K562 (cell line): ENCODE data around the gene TAF1D. TPM values are rescaled to one million over a fixed set of nuclear protein-coding genes. Genes with fewer than 3 reads are reported as not detected.

ENCODE experiments used
- ATAC-seq: fragments of 200-7000 bp; cut with Tn5 transposase; 3 replicates; pipeline ENCODE4 v1.9.1; 2020; ENCODE audit warnings: moderate library complexity
- BruUV-seq: library from RNA; stranded (reverse); fragments of 400-500 nt; replicated peaks from 2 replicates; lab custom pipeline; 2021; lab: Mats Ljungman, UMichigan
- CTCF ChIA-PET: fragments of 300-600 bp; formaldehyde crosslinking; extraction: SDS; loops from one replicate; lab custom pipeline; 2021; ENCODE audit warnings: low intra/inter-chr PET ratio; lab: Yijun Ruan, JAX
- POLR2A ChIA-PET: fragments of 300-600, 350-650 bp; sonication (Branson Sonifier 250); formaldehyde crosslinking; extraction: SDS; loops from one replicate; lab custom pipeline; 2021; ENCODE audit warnings: antibody characterized with exemption, inconsistent platforms; lab: Yijun Ruan, JAX
- DNase-seq, 4 experiments: peaks; one replicate each; pipeline versions ENCODE4 v3.0.0 to v3.0.0-alpha.2; 2011 to 2018; ENCODE audit warnings: low spot score in 3 of 4, mixed read lengths in 3 of 4; ENCODE audit errors: extremely low read depth in 1 of 4
- FAIRE-seq: peaks from 2 replicates; lab custom pipeline; 2011; peaks lifted over from hg19 to GRCh38; lab: Jason Lieb, UNC
- H2AFZ ChIP-seq: 2 replicates; pipeline ENCODE4 v1.6.0; 2011; ENCODE audit warnings: low read depth, low read length, control low read depth, inconsistent platforms
- H3K27ac ChIP-seq: fragments of 200-600 bp; 3 replicates; pipeline ENCODE4 v1.8.0; 2011; ENCODE audit warnings: low read depth, mild to moderate bottlenecking, control low read depth, inconsistent platforms, low read length, moderate library complexity, mixed read lengths; ENCODE audit errors: extremely low read depth
- H3K27me3 ChIP-seq, 2 experiments: fragments of 300-600 bp in 1 of 2; 2 replicates in 1 of 2; 3 replicates in 1 of 2; pipeline versions ENCODE4 v1.6.0 to v1.8.0; 2011; ENCODE audit warnings: inconsistent platforms in 2 of 2, low read length in 2 of 2, mild to moderate bottlenecking in 1 of 2, mixed read lengths in 1 of 2, moderate library complexity in 1 of 2; ENCODE audit not compliant: control insufficient read depth in 2 of 2, insufficient read depth in 2 of 2
- H3K36me3 ChIP-seq: fragments of 300-600 bp; 3 replicates; pipeline ENCODE4 v1.8.0; 2011; ENCODE audit warnings: mild to moderate bottlenecking, low read length, inconsistent platforms; ENCODE audit not compliant: control insufficient read depth, insufficient read depth
- H3K4me1 ChIP-seq, 2 experiments: fragments of 200-600 bp in 1 of 2; replicated peaks in 1 of 2; 2 replicates in 1 of 2; 3 replicates in 1 of 2; pipeline versions ENCODE4 v1.5.1 to v1.8.0; 2011; ENCODE audit warnings: inconsistent platforms in 2 of 2, low read length in 2 of 2, mild to moderate bottlenecking in 1 of 2, mixed read lengths in 1 of 2, moderate library complexity in 1 of 2; ENCODE audit not compliant: control insufficient read depth in 2 of 2, insufficient read depth in 2 of 2
- H3K4me2 ChIP-seq: 2 replicates; pipeline ENCODE4 v1.6.1; 2011; ENCODE audit warnings: low read length, control low read depth, inconsistent platforms, mixed read lengths; ENCODE audit not compliant: insufficient read depth
- H3K4me3 ChIP-seq: fragments of 200-600 bp; sonication (generic), shearing (Covaris generic); 2 replicates; pipeline ENCODE4 v1.5.1; 2016; ENCODE audit warnings: control low read depth, inconsistent platforms
- H3K79me2 ChIP-seq: fragments of 200-600 bp; 3 replicates; pipeline ENCODE4 v1.8.0; 2011; ENCODE audit warnings: low read length, inconsistent platforms; ENCODE audit not compliant: control insufficient read depth, insufficient read depth
- H3K9ac ChIP-seq, 2 experiments: 2 replicates each; pipeline versions ENCODE4 v1.6.0 to v1.6.1; 2011; ENCODE audit warnings: low read depth in 2 of 2, low read length in 2 of 2, control low read depth in 1 of 2, inconsistent platforms in 1 of 2, mild to moderate bottlenecking in 1 of 2, mixed read lengths in 1 of 2; ENCODE audit not compliant: insufficient read depth in 1 of 2
- H3K9me1 ChIP-seq: one replicate; pipeline ENCODE4 v1.6.0; 2011; ENCODE audit warnings: inconsistent platforms, mild to moderate bottlenecking, low read length, moderate library complexity; ENCODE audit not compliant: control insufficient read depth, insufficient read depth
- H3K9me3 ChIP-seq: replicated peaks from 2 replicates; pipeline ENCODE4 v1.5.1; 2011; ENCODE audit warnings: low read depth, low read length, inconsistent platforms; ENCODE audit not compliant: control insufficient read depth, insufficient read depth
- H4K20me1 ChIP-seq: replicated peaks from 2 replicates; pipeline ENCODE4 v1.6.1; 2011; ENCODE audit warnings: low read length, inconsistent platforms, mixed read lengths; ENCODE audit not compliant: control insufficient read depth, insufficient read depth
- ETV6 ChIP-seq, 3 experiments: fragments of 150-350 bp in 1 of 3; sonication (generic) in 1 of 3; formaldehyde crosslinking in 1 of 3; IDR thresholded peaks; 2 replicates each; pipeline versions ENCODE4 v1.6.1 to v1.8.0; 2014 to 2022; ENCODE audit warnings: borderline replicate concordance in 2 of 3, low read depth in 2 of 3, antibody characterized with exemption in 1 of 3, low read length in 1 of 3, mild to moderate bottlenecking in 1 of 3, missing genetic modification reagents in 1 of 3
- EWSR1 ChIP-seq: fragments of 450-650 bp; IDR thresholded peaks from 2 replicates; pipeline ENCODE4 v1.6.1; 2018; ENCODE audit warnings: borderline replicate concordance, mild to moderate bottlenecking, low read depth, moderate library complexity; ENCODE audit not compliant: partially characterized antibody
- FUS ChIP-seq: fragments of 200-400 bp; formaldehyde crosslinking; optimal IDR thresholded peaks from 2 replicates; pipeline ENCODE3; 2017; ENCODE audit warnings: low read depth, low read length
- GABPA ChIP-seq: fragments of 200-800 bp; sonication (Bioruptor generic); conservative IDR thresholded peaks from 2 replicates; pipeline ENCODE4 v1.6.1; 2016; ENCODE audit warnings: low read depth, missing genetic modification characterization, missing compliant biosample characterization
- MCM3 ChIP-seq: fragments of 450-650 bp; IDR thresholded peaks from 2 replicates; pipeline ENCODE4 v1.6.1; 2016
- MTA3 ChIP-seq: fragments of 450-650 bp; formaldehyde crosslinking; IDR thresholded peaks from 2 replicates; pipeline ENCODE4 v1.6.1; 2017; ENCODE audit warnings: mild to moderate bottlenecking, borderline replicate concordance
- U2AF2 ChIP-seq: fragments of 200-400 bp; formaldehyde crosslinking; optimal IDR thresholded peaks from 2 replicates; pipeline ENCODE3; 2017; ENCODE audit warnings: low read depth, mild to moderate bottlenecking, low read length
- ZBTB7A ChIP-seq: IDR thresholded peaks from 2 replicates; pipeline ENCODE4 v1.6.1; 2011; ENCODE audit warnings: low read depth, mild to moderate bottlenecking, low read length, moderate library complexity, borderline replicate concordance; ENCODE audit not compliant: control insufficient read depth
- ZC3H11A ChIP-seq: IDR thresholded peaks from 2 replicates; pipeline ENCODE4 v1.6.1; 2012; ENCODE audit warnings: low read depth, low read length, improper control_type of control experiment
- ZEB2 ChIP-seq: fragments of 450-650 bp; IDR thresholded peaks from 2 replicates; pipeline ENCODE4 v1.6.1; 2016
- ZNF586 ChIP-seq: fragments of 450-650 bp; formaldehyde crosslinking; conservative IDR thresholded peaks from 2 replicates; pipeline ENCODE4 v1.4.0; 2020; ENCODE audit warnings: mild to moderate bottlenecking, moderate library complexity
- ZNF644 ChIP-seq: fragments of 200-800 bp; sonication (Bioruptor generic); IDR thresholded peaks from 2 replicates; pipeline ENCODE4 v1.6.1; 2016; ENCODE audit warnings: low read depth, missing genetic modification characterization, missing compliant biosample characterization
- ZNF77 ChIP-seq: fragments of 250-450 bp; sonication (Bioruptor Pico); IDR thresholded peaks from 2 replicates; pipeline ENCODE4 v1.5.0; 2020
- WGBS: fragments of 100-300 bp; shearing (Covaris generic); methylation state at CpG from one replicate; pipeline ENCODE4 v1.1.6; 2016; ENCODE audit warnings: low coverage, mixed read lengths; ENCODE audit not compliant: insufficient coverage; ENCODE audit errors: missing lambda C conversion rate; 5-methylcytosine and 5-hydroxymethylcytosine counted together
- in situ Hi-C: fragments of 300-500 bp; cut with MboI; formaldehyde crosslinking; loops from 4 replicates; pipeline ENCODE4 v1.15.0; 2018; ENCODE audit warnings: inconsistent platforms, mixed read lengths
- intact Hi-C: fragments of 100-400 bp; cut with micrococcal nuclease; formaldehyde crosslinking; loops from 2 replicates; pipeline ENCODE4 v1.14.2; 2022
- polyA plus RNA-seq, 8 experiments: library from polyadenylated mRNA; depleted of rRNA in 4 of 8; stranded (reverse) in 5 of 8; unstranded in 3 of 8; fragments of >200 nt; fragmentation: Nextera tagmentation in 2 of 8; fragmentation: Illumina TruSeq in 1 of 8; extraction: Ambion mirVana in 2 of 8; extraction: Trizol in 1 of 8; gene quantifications; 2 replicates each; pipeline versions ENCODE4 v1.2.1 to v1.2.3, GENCODE V29; 2011 to 2014; ENCODE audit warnings: inconsistent platforms in 1 of 8, missing spikeins in 1 of 8
- total RNA-seq, 7 experiments: library from RNA; depleted of rRNA in 6 of 7; stranded (reverse); fragments of >200 nt in 6 of 7; fragmentation: Illumina TruSeq in 2 of 7; extraction: Trizol in 2 of 7; gene quantifications; 2 replicates each; pipeline versions ENCODE4 v1.2.1 to v1.2.3, GENCODE V29; 2011 to 2021; ENCODE audit warnings: low replicate concordance in 1 of 7
- TF ChIP-seq, protein P1 (sequence below): fragments of 250-450 bp; sonication (Bioruptor Pico); IDR thresholded peaks from 2 replicates; pipeline ENCODE4 v1.5.0; 2021
- TF ChIP-seq, protein P2 (sequence below): IDR thresholded peaks from 3 replicates; pipeline ENCODE4 v1.6.1; 2011; ENCODE audit warnings: borderline replicate concordance, mild to moderate bottlenecking, moderate library complexity; ENCODE audit not compliant: insufficient read length; ENCODE audit errors: extremely low read depth
- TF ChIP-seq, protein P3 (sequence below): fragments of 200-800 bp; sonication (Bioruptor generic); IDR thresholded peaks from 2 replicates; pipeline ENCODE4 v1.6.1; 2017; ENCODE audit warnings: missing genetic modification characterization, missing compliant biosample characterization
- TF ChIP-seq, protein P4 (sequence below): conservative IDR thresholded peaks from 2 replicates; pipeline ENCODE4 v1.6.1; 2011; ENCODE audit warnings: low read depth, mild to moderate bottlenecking, low read length; ENCODE audit not compliant: control insufficient read depth

Gene TAF1D
- total and polyA plus RNA-seq, 9 of the 15 experiments (the other 6 are each of a cell fraction or from before 2014, with no cell fraction given), result 122 to 347 (median 250) TPM

DNA sequence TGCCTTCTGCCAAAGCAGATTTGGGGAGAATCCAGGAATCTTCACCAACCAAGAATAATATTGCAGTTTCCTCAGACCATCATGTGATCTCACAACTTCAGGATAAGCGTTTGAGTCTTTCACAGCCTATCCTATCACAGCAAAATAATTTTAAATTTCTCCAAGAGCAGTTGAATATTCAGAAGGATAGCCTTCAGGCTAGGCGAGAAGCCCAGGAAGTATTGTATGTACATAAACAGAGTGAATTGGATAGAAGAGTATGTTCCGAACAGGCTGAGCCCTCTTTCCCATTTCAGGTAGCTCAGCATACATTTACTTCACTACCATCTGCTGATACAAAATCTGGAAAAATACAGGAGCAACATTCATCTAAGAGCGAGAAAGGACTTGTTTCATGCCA, 43.7 kb downstream of the TAF1D start:
- FAIRE-seq (no peak), DNase-seq (no peak), ATAC-seq (no peak)
- Histone ChIP-seq H3K4me3 (no peak overlapping the region), H3K9me1 (no peaks in the 10 kb centered on the region), H3K27me3 (no peaks in the 10 kb centered on the region), H3K79me2 (0 out of 3 replicates have a peak, but pooled peaks cover 3% of the 10 kb centered on the region), H3K9me3 (no peaks in the 10 kb centered on the region), H3K36me3 (peaks cover 93% of the 10 kb centered on the region), H3K27ac (no peak overlapping the region), H2AFZ (no peak overlapping the region), H3K4me2 (no peak overlapping the region), H3K4me1 (no peaks in the 10 kb centered on the region), H4K20me1 (no peaks in the 10 kb centered on the region), H3K9ac (no peak overlapping the region)
- TSS peak; percentile 2 for BruUV-seq
- in situ Hi-C loops (no loop called here), intact Hi-C loops (no loop called here)
- CTCF ChIA-PET, result no interaction called here
- POLR2A ChIA-PET, result interaction anchor here (1.1 to 1.5 kb wide), 2 partner anchors 10 to 16 kb away, joined by 3 read pairs; no protein-coding TSS in a partner anchor
- WGBS, result 85% methylated on average over 4 of the region's 4 CpGs
- TF ChIP-seq ZBTB7A, result no peak
- TF ChIP-seq GABPA, result no peak
- no peak for TF ChIP-seq ZNF644 (tag)
- TF ChIP-seq ZC3H11A, result no peak
- TF ChIP-seq, protein P1, sequence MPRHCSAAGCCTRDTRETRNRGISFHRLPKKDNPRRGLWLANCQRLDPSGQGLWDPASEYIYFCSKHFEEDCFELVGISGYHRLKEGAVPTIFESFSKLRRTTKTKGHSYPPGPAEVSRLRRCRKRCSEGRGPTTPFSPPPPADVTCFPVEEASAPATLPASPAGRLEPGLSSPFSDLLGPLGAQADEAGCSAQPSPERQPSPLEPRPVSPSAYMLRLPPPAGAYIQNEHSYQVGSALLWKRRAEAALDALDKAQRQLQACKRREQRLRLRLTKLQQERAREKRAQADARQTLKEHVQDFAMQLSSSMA (CRISPR knock-in tag), result no peak
- TF ChIP-seq, protein P2, sequence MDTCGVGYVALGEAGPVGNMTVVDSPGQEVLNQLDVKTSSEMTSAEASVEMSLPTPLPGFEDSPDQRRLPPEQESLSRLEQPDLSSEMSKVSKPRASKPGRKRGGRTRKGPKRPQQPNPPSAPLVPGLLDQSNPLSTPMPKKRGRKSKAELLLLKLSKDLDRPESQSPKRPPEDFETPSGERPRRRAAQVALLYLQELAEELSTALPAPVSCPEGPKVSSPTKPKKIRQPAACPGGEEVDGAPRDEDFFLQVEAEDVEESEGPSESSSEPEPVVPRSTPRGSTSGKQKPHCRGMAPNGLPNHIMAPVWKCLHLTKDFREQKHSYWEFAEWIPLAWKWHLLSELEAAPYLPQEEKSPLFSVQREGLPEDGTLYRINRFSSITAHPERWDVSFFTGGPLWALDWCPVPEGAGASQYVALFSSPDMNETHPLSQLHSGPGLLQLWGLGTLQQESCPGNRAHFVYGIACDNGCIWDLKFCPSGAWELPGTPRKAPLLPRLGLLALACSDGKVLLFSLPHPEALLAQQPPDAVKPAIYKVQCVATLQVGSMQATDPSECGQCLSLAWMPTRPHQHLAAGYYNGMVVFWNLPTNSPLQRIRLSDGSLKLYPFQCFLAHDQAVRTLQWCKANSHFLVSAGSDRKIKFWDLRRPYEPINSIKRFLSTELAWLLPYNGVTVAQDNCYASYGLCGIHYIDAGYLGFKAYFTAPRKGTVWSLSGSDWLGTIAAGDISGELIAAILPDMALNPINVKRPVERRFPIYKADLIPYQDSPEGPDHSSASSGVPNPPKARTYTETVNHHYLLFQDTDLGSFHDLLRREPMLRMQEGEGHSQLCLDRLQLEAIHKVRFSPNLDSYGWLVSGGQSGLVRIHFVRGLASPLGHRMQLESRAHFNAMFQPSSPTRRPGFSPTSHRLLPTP, result no peak
- TF ChIP-seq FUS, result no peak
- no peak for TF ChIP-seq U2AF2
- TF ChIP-seq MTA3, result no peak
- no peak for TF ChIP-seq ZEB2
- no peak for TF ChIP-seq ZNF77 (CRISPR knock-in tag)
- no peak for TF ChIP-seq ETV6 (IDR thresholded peaks at IDR 0.05; ENCODE audit: borderline replicate concordance in 1 of 2, low read depth in 2 of 2, low read length in 1 of 2)
- no peak for TF ChIP-seq ETV6 (CRISPR knock-in tag; IDR thresholded peaks at IDR 0.05; ENCODE audit: borderline replicate concordance)
- no peak for TF ChIP-seq ZNF586 (CRISPR knock-in tag)
- TF ChIP-seq, protein P3, sequence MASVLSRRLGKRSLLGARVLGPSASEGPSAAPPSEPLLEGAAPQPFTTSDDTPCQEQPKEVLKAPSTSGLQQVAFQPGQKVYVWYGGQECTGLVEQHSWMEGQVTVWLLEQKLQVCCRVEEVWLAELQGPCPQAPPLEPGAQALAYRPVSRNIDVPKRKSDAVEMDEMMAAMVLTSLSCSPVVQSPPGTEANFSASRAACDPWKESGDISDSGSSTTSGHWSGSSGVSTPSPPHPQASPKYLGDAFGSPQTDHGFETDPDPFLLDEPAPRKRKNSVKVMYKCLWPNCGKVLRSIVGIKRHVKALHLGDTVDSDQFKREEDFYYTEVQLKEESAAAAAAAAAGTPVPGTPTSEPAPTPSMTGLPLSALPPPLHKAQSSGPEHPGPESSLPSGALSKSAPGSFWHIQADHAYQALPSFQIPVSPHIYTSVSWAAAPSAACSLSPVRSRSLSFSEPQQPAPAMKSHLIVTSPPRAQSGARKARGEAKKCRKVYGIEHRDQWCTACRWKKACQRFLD, result no peak
- TF ChIP-seq, protein P4, sequence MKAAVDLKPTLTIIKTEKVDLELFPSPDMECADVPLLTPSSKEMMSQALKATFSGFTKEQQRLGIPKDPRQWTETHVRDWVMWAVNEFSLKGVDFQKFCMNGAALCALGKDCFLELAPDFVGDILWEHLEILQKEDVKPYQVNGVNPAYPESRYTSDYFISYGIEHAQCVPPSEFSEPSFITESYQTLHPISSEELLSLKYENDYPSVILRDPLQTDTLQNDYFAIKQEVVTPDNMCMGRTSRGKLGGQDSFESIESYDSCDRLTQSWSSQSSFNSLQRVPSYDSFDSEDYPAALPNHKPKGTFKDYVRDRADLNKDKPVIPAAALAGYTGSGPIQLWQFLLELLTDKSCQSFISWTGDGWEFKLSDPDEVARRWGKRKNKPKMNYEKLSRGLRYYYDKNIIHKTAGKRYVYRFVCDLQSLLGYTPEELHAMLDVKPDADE, result no peak
- TF ChIP-seq MCM3, result no peak
- no peak for TF ChIP-seq EWSR1
